ENCODE data around the gene POFUT2.
A peak's percentile ranks its signal among the peaks of the same experiment; 100 is the strongest.

Gene POFUT2

GRCh38 chr21:45264146-45264911, 23.4 kb downstream of the POFUT2 start:
- no peak for DNase-seq (ENCODE audit: low read depth)
- TF ChIP-seq, protein P1, sequence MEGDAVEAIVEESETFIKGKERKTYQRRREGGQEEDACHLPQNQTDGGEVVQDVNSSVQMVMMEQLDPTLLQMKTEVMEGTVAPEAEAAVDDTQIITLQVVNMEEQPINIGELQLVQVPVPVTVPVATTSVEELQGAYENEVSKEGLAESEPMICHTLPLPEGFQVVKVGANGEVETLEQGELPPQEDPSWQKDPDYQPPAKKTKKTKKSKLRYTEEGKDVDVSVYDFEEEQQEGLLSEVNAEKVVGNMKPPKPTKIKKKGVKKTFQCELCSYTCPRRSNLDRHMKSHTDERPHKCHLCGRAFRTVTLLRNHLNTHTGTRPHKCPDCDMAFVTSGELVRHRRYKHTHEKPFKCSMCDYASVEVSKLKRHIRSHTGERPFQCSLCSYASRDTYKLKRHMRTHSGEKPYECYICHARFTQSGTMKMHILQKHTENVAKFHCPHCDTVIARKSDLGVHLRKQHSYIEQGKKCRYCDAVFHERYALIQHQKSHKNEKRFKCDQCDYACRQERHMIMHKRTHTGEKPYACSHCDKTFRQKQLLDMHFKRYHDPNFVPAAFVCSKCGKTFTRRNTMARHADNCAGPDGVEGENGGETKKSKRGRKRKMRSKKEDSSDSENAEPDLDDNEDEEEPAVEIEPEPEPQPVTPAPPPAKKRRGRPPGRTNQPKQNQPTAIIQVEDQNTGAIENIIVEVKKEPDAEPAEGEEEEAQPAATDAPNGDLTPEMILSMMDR (IDR thresholded peaks at IDR 0.05; ENCODE audit: control insufficient read depth, extremely low read depth, insufficient read depth), result no peak
- no peak overlapping the region for H3K4me3 ChIP-seq (ENCODE audit: low read depth, low read length)

DNA sequence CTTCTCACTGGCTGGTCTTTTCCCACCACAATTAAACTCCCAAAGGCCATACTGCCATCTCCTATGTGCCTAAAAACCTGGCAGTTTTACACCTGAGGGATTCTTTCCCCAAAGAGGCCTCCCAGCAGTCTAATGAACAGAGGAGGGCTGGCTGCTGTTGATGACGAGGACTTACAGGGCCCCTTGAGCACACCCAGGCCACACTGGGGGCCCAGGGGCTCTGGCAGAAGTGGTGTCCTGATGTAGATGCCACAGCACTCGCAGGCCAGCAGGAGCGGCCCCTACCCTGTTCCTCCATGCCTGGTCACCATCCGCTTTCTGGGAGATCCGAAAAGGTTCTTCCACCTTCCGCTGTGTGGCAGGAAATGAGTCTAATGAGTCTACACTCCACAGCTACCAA, 24.2 kb downstream of the POFUT2 start:
- TF ChIP-seq, protein P1 (IDR thresholded peaks at IDR 0.05; ENCODE audit: control insufficient read depth, extremely low read depth, insufficient read depth), result no peak
- H3K4me3 ChIP-seq (ENCODE audit: low read depth, low read length), result no peak overlapping the region
- no peak for DNase-seq (ENCODE audit: low read depth)

DNA sequence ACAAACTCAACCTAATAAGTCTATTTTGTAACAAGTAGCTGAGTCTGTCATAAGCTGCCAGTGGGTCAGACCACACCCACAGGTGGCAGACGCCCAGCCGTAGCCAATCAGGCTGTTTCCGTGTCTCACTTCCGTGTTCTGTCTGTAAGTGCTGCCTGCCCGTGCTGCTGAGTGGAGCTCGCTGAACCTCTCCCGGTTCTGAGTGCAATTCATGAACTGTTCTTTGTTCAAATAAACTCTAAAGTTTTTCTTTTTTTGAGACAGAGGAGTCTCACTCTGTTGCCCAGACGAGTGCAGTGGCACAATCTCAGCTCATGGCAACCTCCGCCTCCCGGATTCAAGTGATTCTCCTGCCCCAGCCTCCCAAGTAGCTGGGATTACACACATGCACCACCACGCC, 25.1 kb downstream of the POFUT2 start:
- DNase-seq (ENCODE audit: low read depth), result peak; percentile 70
- H3K4me3 ChIP-seq (ENCODE audit: low read depth, low read length), result no peak overlapping the region
- TF ChIP-seq, protein P1 (IDR thresholded peaks at IDR 0.05; ENCODE audit: control insufficient read depth, extremely low read depth, insufficient read depth), result no peak

- TF ChIP-seq, protein P1 (IDR thresholded peaks at IDR 0.05; ENCODE audit: control insufficient read depth, extremely low read depth, insufficient read depth), result no peak
- DNase-seq (ENCODE audit: low read depth), result no peak
- H3K4me3 ChIP-seq (ENCODE audit: low read depth, low read length), result no peak overlapping the region
Observed at GRCh38 chr21:45262041-45262581, 25.6 kb downstream of the POFUT2 start.

DNA sequence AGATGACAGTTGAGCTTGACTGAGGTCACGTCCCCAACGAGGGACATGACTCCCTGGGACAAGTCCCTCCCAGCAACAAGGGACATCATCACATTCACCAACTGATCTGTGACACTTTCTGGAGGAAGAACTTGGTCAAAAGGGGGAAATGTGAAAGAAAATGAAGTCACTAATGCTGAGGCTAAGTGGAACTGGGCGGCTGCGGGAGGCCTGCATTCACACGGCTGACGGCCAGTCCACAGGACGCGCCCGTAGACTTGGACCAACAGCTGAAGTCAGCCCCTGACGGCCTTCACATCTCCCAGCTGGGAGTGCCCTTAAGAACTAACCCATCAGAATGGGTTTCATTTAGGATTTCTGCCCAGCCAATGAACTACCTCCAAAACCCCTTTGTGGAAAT, 26.6 kb downstream of the POFUT2 start:
- H3K4me3 ChIP-seq (ENCODE audit: low read depth, low read length), result no peak overlapping the region
- TF ChIP-seq, protein P1 (IDR thresholded peaks at IDR 0.05; ENCODE audit: control insufficient read depth, extremely low read depth, insufficient read depth), result no peak
- DNase-seq (ENCODE audit: low read depth), result no peak

DNA sequence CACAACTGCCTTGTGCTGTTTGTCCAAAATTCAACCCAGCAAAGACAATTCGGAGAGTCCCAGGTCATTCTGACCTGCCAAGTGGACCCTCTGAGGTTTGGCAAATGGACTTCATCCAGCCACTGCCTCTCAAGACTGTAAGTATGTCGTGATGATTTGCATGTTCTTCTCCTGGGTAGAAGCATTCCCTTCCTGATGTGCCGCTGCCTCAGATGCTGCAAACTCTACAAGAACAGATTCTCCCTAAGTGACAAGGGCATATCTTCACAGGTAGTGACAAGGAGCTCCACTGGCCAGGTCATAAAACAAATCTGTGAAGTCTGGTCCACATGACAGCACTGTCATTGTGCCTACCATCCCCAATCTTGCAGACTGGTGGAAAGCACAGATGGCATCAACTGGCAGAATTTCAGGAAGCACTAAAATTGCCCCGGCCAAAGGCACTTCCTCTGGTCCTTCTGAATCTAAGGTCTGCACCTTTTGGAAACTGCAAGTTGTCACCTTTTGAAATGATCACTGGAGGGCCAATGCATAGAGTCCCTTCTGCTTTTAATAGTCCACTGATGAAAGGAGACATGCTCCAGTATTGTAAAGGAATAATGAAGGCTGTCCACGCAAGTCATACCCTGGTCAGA, 27.4 kb downstream of the POFUT2 start:
- DNase-seq (ENCODE audit: low read depth), result no peak
- no peak overlapping the region for H3K4me3 ChIP-seq (ENCODE audit: low read depth, low read length)
- TF ChIP-seq, protein P1 (IDR thresholded peaks at IDR 0.05; ENCODE audit: control insufficient read depth, extremely low read depth, insufficient read depth), result no peak
